Lower leg skin (tissue), 4 donors: ENCODE data around the gene INTS11. TPM values are rescaled to one million over a fixed set of nuclear protein-coding genes. Genes with fewer than 3 reads are reported as not detected.
A peak's percentile ranks its signal among the peaks of the same experiment; 100 is the strongest.

Experiments used
- DNase-seq, 2 donors: peaks; one replicate each; pipeline ENCODE4 v3.0.0-alpha.2; 2019; ENCODE audit warnings: low spot score in 2 of 2
- H3K4me3 ChIP-seq: fragments of 200-600 bp; sonication (generic); 2 replicates; pipeline ENCODE4 v1.5.1; 2017; ENCODE audit warnings: mild to moderate bottlenecking, low read depth; ENCODE audit not compliant: poor library complexity, severe bottlenecking
- POLR2A ChIP-seq, 2 donors: fragments of 450-650 bp; IDR thresholded peaks; one replicate each; pipeline ENCODE4 v1.6.1; 2016 to 2017; ENCODE audit warnings: antibody characterized with exemption in 2 of 2, mild to moderate bottlenecking in 1 of 2, moderate library complexity in 1 of 2
- WGBS, 2 donors: methylation state at CpG; one replicate each; pipeline ENCODE4 v1.1.5; 2018; 5-methylcytosine and 5-hydroxymethylcytosine counted together
- intact Hi-C: fragments of 100-400 bp; cut with DNase I; formaldehyde crosslinking; loops from one replicate; pipeline ENCODE4 v1.15.0; 2023; ENCODE audit warnings: low total_unique reads
- total RNA-seq, 4 donors: library from RNA; depleted of rRNA; stranded (reverse); fragments of >200 nt; gene quantifications; one replicate each; pipeline ENCODE4 v1.1.0, GENCODE V29; 2016
- TF ChIP-seq, protein P1 (sequence below), 3 donors: fragments of 450-650 bp; IDR thresholded peaks; one replicate each; pipeline ENCODE4 v1.5.1; 2016; ENCODE audit warnings: antibody characterized with exemption in 3 of 3, mild to moderate bottlenecking in 3 of 3, moderate library complexity in 2 of 3

The INTS11 gene
- total RNA-seq, 4 donors from 2014 or later, result 101 to 185 (median 105) TPM

DNA sequence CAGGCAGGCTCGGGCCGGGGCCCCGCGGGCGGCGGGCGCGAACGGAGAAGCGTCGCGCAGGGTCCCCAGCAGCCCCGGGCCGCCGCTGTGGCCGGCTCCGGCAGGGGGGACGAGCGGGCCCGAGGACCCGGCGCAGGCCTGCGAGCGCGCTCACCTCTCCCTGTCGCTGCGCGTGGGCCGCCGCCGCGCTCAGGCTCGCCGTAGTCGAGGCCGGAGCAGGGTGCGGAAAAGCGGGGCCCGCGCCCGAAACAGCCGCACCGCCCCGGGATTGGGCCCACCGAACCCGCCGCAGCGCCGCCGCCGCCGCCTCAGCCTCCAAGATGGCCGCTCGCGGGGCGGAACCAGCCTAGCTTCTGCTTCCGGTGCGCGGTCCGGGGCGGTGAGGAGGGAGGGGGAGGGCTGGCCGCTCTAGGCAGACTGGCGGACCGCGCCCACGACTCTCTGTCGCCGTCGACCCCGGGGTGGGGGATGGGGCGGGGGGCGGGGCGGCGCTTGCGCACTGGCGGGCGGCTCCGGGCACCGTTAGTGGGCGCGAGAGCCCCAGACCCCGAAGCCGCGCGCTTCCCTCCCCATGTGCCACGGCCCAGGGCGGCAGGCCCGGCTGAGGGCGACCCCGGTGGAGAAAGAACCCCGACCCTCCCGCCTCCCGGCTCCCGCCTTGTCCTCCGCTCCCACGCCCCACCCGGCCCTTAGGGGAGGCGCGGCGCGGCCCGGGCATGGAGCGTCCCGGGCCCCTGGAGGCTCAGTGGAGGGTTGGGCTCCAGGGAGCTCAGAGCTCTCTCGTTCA lies 50.8 kb downstream of the INTS11 start, which contains the start of gene UBE2J2:
TSS of gene UBE2J2 (minus strand) at position 343 of the 787 bp plus-strand sequence. CDS start 5,862 bp downstream, outside the sequence.
- TF ChIP-seq POLR2A (IDR thresholded peaks at IDR 0.05), result no peak
- TF ChIP-seq, protein P1, sequence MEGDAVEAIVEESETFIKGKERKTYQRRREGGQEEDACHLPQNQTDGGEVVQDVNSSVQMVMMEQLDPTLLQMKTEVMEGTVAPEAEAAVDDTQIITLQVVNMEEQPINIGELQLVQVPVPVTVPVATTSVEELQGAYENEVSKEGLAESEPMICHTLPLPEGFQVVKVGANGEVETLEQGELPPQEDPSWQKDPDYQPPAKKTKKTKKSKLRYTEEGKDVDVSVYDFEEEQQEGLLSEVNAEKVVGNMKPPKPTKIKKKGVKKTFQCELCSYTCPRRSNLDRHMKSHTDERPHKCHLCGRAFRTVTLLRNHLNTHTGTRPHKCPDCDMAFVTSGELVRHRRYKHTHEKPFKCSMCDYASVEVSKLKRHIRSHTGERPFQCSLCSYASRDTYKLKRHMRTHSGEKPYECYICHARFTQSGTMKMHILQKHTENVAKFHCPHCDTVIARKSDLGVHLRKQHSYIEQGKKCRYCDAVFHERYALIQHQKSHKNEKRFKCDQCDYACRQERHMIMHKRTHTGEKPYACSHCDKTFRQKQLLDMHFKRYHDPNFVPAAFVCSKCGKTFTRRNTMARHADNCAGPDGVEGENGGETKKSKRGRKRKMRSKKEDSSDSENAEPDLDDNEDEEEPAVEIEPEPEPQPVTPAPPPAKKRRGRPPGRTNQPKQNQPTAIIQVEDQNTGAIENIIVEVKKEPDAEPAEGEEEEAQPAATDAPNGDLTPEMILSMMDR (IDR thresholded peaks at IDR 0.05), result no peak
- 1% methylated on average over 51 of the region's 105 CpGs; no CpG with 5 or more reads in 1 of the 2 donors for WGBS, 2 donors
- intact Hi-C loops, result no loop called here
- H3K4me3 ChIP-seq, result peak within 1 kb of the TSS; percentile 95
- DNase-seq, result peak; percentile 90 to 98

DNA sequence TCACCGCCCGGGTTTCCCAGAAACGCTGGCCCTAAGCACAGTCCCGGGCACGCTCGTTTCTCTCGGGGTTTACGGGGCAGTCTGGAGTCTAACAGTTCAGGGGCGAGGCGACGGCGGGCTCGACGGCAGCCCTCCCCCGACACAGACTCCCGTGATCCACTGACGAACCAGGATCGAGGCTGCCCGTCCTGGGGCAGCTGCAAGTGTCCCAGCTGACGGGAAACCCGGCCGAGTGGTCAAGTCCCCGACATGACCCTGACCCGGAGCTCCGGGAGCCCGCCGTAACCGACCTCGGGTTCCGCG lies 51.3 kb downstream of the INTS11 start:
- WGBS, 2 donors, result 0% methylated on average over 6 to 24 of the region's 31 CpGs
- intact Hi-C loops, result no loop called here
- DNase-seq, result no peak
- peak overlapping the region; percentile 95 for H3K4me3 ChIP-seq
- no peak for TF ChIP-seq POLR2A (IDR thresholded peaks at IDR 0.05)
- TF ChIP-seq, protein P1 (IDR thresholded peaks at IDR 0.05), result no peak

DNA sequence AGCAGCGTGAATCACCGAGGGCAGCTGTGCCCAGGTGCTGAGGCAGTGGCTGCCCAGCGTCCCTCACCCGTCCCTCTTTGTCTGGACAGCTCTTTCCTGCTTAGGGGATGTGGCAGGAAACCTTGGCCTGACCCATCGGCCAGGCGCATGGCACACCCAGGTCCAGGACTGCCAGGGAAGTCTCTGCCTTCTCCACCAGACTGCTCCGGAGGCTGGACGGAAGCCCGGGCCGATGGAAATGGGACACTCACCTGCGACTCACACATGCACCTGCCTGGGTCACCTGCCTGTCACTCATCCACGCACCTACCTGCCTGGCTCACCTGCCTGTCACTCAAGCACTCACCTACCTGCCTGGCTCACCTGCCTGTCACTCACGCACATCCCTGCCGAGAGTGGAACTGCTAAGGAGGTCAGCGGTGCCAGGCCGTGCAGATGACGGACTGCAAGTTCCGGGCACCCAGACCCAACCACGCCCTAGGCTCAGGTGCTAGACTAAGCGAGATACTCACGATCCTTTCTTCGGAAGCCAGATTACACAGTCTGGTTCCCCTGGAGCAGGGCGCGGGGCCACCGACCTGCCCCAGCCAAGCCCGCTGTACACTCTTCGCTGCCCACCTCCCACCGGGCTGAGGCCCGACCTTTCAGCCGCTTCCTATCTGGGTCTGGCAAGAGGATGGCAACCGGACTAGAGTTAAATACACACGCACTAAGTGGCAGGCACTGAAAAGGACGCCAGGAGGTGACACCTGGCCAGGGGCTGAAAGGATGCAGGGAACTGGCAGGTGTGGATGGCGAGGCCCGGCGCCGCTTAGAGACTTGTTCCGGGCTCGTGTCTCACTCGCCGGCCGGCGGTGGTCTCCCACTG lies 51.9 kb downstream of the INTS11 start:
- peak overlapping the region; percentile 95 for H3K4me3 ChIP-seq
- TF ChIP-seq POLR2A (IDR thresholded peaks at IDR 0.05), result no peak
- TF ChIP-seq, protein P1 (IDR thresholded peaks at IDR 0.05), result no peak
- 25 to 41% methylated on average over 29 to 42 of the region's 43 CpGs for WGBS, 2 donors
- intact Hi-C loops, result no loop called here
- no peak for DNase-seq

DNA sequence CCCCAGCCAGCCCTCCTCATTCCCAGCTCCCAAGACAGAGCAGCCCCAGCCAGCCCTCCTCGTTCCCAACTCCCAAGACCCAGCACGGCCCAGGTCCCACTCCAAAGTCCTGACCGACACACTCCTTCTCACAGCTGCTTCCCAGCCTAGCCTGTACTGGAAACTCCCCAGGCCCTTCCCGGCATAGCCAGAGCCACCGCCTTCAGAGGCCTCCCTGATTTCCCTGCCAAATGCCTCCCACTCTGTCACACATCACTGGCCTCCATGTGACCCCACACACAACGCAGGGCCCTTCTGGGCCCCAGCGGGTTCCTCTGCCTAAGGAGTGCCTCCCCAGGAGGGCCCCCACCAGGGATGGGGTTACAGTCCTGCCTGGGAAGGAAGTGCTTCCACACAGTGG lies 53.6 kb downstream of the INTS11 start:
- no peak for TF ChIP-seq POLR2A (IDR thresholded peaks at IDR 0.05)
- TF ChIP-seq, protein P1 (IDR thresholded peaks at IDR 0.05), result no peak
- no peak for DNase-seq
- H3K4me3 ChIP-seq, result no peak overlapping the region
- intact Hi-C loops, result no loop called here
- WGBS, 2 donors, result 52 to 60% methylated on average over 7 of the region's 7 CpGs

DNA sequence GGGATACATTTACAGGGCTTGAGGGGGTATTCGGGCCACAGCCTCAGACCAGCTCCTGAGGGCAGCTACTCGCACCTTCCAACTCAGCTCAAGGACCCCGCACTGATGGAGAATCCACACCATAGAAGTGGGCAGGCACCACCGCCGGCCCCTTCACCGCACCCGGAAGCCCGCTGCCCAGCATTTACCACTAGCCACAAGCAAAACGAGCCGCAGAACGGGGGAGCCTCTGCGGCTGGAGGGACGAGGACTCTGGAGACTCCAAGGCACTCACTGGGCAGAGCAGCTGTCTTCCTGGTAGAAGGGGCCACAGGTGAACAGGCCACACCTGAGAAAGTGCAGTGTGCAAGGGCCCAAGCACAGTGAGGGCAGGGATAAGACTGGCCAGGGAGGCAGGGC lies 56.2 kb downstream of the INTS11 start:
- TF ChIP-seq, protein P1 (IDR thresholded peaks at IDR 0.05), result no peak
- no peak for TF ChIP-seq POLR2A (IDR thresholded peaks at IDR 0.05)
- no peak for DNase-seq
- 95 to 96% methylated on average over 12 to 13 of the region's 13 CpGs for WGBS, 2 donors
- no peak overlapping the region for H3K4me3 ChIP-seq
- intact Hi-C loops, result no loop called here
